Progenitor cell of endocrine pancreas (in vitro differentiated cells): ENCODE measurements around the gene RIOX2. TPM values are rescaled to one million over a fixed set of nuclear protein-coding genes. Genes with fewer than 3 reads are reported as not detected.

Experiments used
- DNase-seq: peaks from one replicate; pipeline ENCODE4 v3.0.0; 2021; ENCODE audit warnings: low spot score; ENCODE audit not compliant: unreplicated experiment
- H3K27ac Mint-ChIP-seq: 2 replicates; pipeline ENCODE4 v1.8.0; 2021; ENCODE audit warnings: mild to moderate bottlenecking, moderate library complexity, mixed read lengths
- H3K27me3 Mint-ChIP-seq: 2 replicates; pipeline ENCODE4 v1.8.0; 2021; ENCODE audit warnings: mixed read lengths
- H3K36me3 Mint-ChIP-seq: 2 replicates; pipeline ENCODE4 v1.8.0; 2022; ENCODE audit warnings: mixed read lengths; ENCODE audit not compliant: insufficient read depth
- H3K4me1 Mint-ChIP-seq: 2 replicates; pipeline ENCODE4 v1.8.0; 2021; ENCODE audit warnings: low read depth, mixed read lengths
- H3K4me3 Mint-ChIP-seq: 2 replicates; pipeline ENCODE4 v1.8.0; 2021; ENCODE audit warnings: low read depth, mild to moderate bottlenecking, moderate library complexity, mixed read lengths
- H3K9me3 Mint-ChIP-seq: 2 replicates; pipeline ENCODE4 v1.8.0; 2021; ENCODE audit warnings: low read depth, mixed read lengths
- total RNA-seq: library from RNA; stranded (reverse); gene quantifications from 2 replicates; pipeline ENCODE4 v1.2.1, GENCODE V29; 2021
- TF ChIP-seq, protein P1 (sequence below): fragments of 200-600 bp; sonication (generic); IDR thresholded peaks from one replicate; pipeline ENCODE4 v1.5.0; 2021; ENCODE audit warnings: antibody characterized with exemption, mild to moderate bottlenecking; ENCODE audit not compliant: unreplicated experiment

RIOX2 gene
- total RNA-seq, 1 donor from 2014 or later = 16.4 TPM

DNA sequence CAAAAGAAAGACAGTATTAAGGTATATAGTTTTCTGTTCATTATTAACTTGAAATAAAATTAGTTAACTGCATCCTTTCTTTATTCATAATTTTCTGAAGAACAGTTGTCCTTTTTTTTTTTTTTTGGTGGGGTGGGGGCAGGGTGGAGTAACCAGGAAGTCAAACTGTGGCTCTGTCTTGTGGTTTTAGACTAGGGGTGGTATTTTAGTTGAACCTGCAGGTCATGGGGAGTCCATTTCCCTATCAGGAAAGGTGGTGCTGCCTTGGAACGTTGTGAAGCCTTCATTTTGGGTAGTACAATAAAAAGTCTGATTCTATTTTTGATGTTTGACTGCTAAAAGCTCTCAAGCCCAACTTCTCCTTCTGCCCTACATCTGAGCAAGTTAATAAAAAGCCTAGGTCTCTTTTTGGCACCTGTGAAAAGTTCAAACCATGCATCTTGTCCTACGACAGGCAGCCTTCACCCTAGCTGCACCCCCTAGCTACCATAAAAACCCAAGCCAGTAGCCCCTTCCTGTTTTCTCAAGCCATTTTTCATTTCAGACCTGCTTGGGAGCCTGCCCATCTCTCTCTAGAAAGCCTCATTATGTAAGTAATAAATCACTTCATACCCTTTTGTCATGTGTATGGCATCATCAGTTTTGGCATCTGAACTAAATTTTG is 31.2 kb upstream of the RIOX2 start:
- H3K36me3 Mint-ChIP-seq = no peaks in the 10 kb centered on the region
- peaks cover 6% of the 10 kb centered on the region for H3K27me3 Mint-ChIP-seq
- H3K4me1 Mint-ChIP-seq = no peaks in the 10 kb centered on the region
- no peak overlapping the region for H3K4me3 Mint-ChIP-seq
- DNase-seq = no peak
- H3K27ac Mint-ChIP-seq = no peak overlapping the region
- no peaks in the 10 kb centered on the region for H3K9me3 Mint-ChIP-seq
- TF ChIP-seq, protein P1, sequence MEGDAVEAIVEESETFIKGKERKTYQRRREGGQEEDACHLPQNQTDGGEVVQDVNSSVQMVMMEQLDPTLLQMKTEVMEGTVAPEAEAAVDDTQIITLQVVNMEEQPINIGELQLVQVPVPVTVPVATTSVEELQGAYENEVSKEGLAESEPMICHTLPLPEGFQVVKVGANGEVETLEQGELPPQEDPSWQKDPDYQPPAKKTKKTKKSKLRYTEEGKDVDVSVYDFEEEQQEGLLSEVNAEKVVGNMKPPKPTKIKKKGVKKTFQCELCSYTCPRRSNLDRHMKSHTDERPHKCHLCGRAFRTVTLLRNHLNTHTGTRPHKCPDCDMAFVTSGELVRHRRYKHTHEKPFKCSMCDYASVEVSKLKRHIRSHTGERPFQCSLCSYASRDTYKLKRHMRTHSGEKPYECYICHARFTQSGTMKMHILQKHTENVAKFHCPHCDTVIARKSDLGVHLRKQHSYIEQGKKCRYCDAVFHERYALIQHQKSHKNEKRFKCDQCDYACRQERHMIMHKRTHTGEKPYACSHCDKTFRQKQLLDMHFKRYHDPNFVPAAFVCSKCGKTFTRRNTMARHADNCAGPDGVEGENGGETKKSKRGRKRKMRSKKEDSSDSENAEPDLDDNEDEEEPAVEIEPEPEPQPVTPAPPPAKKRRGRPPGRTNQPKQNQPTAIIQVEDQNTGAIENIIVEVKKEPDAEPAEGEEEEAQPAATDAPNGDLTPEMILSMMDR = no peak

- no peaks in the 10 kb centered on the region for H3K36me3 Mint-ChIP-seq
- no peaks in the 10 kb centered on the region for H3K4me1 Mint-ChIP-seq
- no peak overlapping the region for H3K4me3 Mint-ChIP-seq
- peaks cover 6% of the 10 kb centered on the region for H3K27me3 Mint-ChIP-seq
- TF ChIP-seq, protein P1 = no peak
- no peak for DNase-seq
- no peak overlapping the region for H3K27ac Mint-ChIP-seq
- no peaks in the 10 kb centered on the region for H3K9me3 Mint-ChIP-seq
These were observed 30.5 kb upstream of the RIOX2 start for GRCh38 chr3:98002717-98003116.

DNA sequence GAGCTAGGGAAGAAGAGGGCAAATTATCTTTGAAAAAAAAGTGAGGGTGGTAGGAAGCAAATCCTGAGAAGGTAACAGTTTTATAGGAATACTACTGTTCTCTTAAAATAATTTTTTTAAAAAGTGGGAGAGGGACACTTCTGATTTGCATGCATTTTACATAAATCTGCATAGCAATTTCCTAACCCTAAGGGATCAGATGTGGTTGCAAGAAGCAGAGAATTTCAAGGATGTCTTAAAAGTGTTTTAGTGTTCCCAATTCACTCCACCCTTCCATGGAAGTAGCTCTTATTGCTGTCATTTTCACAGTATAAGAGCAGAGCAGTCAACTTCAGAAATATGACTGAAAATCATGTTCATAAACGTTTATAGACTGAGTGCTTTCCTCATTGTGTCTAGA is 27.8 kb upstream of the RIOX2 start:
- H3K4me1 Mint-ChIP-seq = no peaks in the 10 kb centered on the region
- H3K36me3 Mint-ChIP-seq = no peaks in the 10 kb centered on the region
- TF ChIP-seq, protein P1 = no peak
- H3K27me3 Mint-ChIP-seq = no peaks in the 10 kb centered on the region
- DNase-seq = no peak
- no peak overlapping the region for H3K4me3 Mint-ChIP-seq
- no peak overlapping the region for H3K27ac Mint-ChIP-seq
- H3K9me3 Mint-ChIP-seq = no peaks in the 10 kb centered on the region

DNA sequence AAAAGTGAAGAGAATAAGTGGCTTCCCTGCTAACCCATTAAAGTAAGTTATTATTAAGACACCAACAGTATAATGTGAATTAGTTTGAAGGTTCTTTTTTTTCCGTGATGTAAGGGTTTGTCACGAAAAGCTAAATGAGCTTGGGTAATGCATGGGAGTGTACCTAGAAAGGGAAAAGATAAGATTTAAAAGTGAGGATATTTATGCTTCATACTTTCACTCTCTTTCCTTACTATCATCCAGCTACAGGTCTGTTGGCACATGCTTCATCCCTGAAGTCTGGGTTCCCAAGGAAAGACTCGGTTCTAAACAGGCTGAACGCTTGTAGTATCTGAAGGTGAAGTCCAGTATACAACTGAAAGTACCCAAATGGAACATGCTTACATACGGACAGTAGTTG is 26.9 kb upstream of the RIOX2 start:
- no peak for DNase-seq
- H3K4me3 Mint-ChIP-seq = no peak overlapping the region
- H3K4me1 Mint-ChIP-seq = peaks cover 3% of the 10 kb centered on the region
- TF ChIP-seq, protein P1 = no peak
- no peaks in the 10 kb centered on the region for H3K27me3 Mint-ChIP-seq
- H3K9me3 Mint-ChIP-seq = no peaks in the 10 kb centered on the region
- no peaks in the 10 kb centered on the region for H3K36me3 Mint-ChIP-seq
- H3K27ac Mint-ChIP-seq = no peak overlapping the region

GRCh38 chr3:97996988-97997387 is 24.8 kb upstream of the RIOX2 start:
- Mint-ChIP-seq H3K27ac (no peak overlapping the region), H3K4me1 (peaks cover 5% of the 10 kb centered on the region), H3K4me3 (no peak overlapping the region), H3K36me3 (no peaks in the 10 kb centered on the region), H3K27me3 (no peaks in the 10 kb centered on the region), H3K9me3 (no peaks in the 10 kb centered on the region)
- no peak for DNase-seq
- TF ChIP-seq, protein P1 = no peak
